ENCODE results near the gene GLRA3. TPM values are rescaled to one million over a fixed set of nuclear protein-coding genes. Genes with fewer than 3 reads are reported as not detected.
"Not testable (repeated sequence)": the region's sequence is repeated elsewhere in the genome, so short reads cannot be mapped to it uniquely, and the experiment has no call there.

GLRA3 gene
- total and polyA plus RNA-seq, 4 donors: 9.3 to 41.1 (median 26.6) TPM

- Histone ChIP-seq H3K4me3 (ENCODE audit: low read depth, low read length) (no peak overlapping the region), H3K36me3 (ENCODE audit: control insufficient read depth, insufficient read depth, low read length) (no peaks in the 10 kb centered on the region), H3K4me1 (ENCODE audit: control insufficient read depth, insufficient read depth, low read length) (peaks cover 7% of the 10 kb centered on the region), H3K9me3 (ENCODE audit: control insufficient read depth, insufficient read depth, low read length) (no peaks in the 10 kb centered on the region), H3K27me3 (ENCODE audit: control insufficient read depth, insufficient read depth, low read length) (no peaks in the 10 kb centered on the region), H3K27ac (ENCODE audit: low read depth, low read length) (no peak overlapping the region)
- no peak for DNase-seq (ENCODE audit: low read depth in 4 of 6, low spot score in 6 of 6)
These were observed 2.4 kb downstream of the GLRA3 start for GRCh38 chr4:174826660-174827059.

GRCh38 chr4:174815282-174815681 is 13.8 kb downstream of the GLRA3 start:
- no peaks in the 10 kb centered on the region for H3K4me1 ChIP-seq (ENCODE audit: control insufficient read depth, insufficient read depth, low read length)
- DNase-seq (ENCODE audit: low read depth in 4 of 6, low spot score in 6 of 6): no peak
- no peaks in the 10 kb centered on the region for H3K27me3 ChIP-seq (ENCODE audit: control insufficient read depth, insufficient read depth, low read length)
- WGBS (ENCODE audit: insufficient coverage): 100% methylated on average over 3 of the region's 3 CpGs
- H3K36me3 ChIP-seq (ENCODE audit: control insufficient read depth, insufficient read depth, low read length): no peaks in the 10 kb centered on the region
- H3K27ac ChIP-seq (ENCODE audit: low read depth, low read length): no peak overlapping the region
- no peak overlapping the region for H3K4me3 ChIP-seq (ENCODE audit: low read depth, low read length)
- H3K9me3 ChIP-seq (ENCODE audit: control insufficient read depth, insufficient read depth, low read length): no peaks in the 10 kb centered on the region

- Histone ChIP-seq H3K27me3 (ENCODE audit: control insufficient read depth, insufficient read depth, low read length) (no peaks in the 10 kb centered on the region), H3K27ac (ENCODE audit: low read depth, low read length) (no peak overlapping the region), H3K36me3 (ENCODE audit: control insufficient read depth, insufficient read depth, low read length) (no peaks in the 10 kb centered on the region), H3K4me3 (ENCODE audit: low read depth, low read length) (no peak overlapping the region), H3K4me1 (ENCODE audit: control insufficient read depth, insufficient read depth, low read length) (no peaks in the 10 kb centered on the region), H3K9me3 (ENCODE audit: control insufficient read depth, insufficient read depth, low read length) (no peaks in the 10 kb centered on the region)
- 83% methylated on average over 1 of the region's 2 CpGs for WGBS (ENCODE audit: insufficient coverage)
- DNase-seq (ENCODE audit: low read depth in 4 of 6, low spot score in 6 of 6): peak in 1 of 6 donors; percentile 2
These were observed 15.8 kb downstream of the GLRA3 start for GRCh38 chr4:174813292-174813691.

GRCh38 chr4:174810834-174811233 is 18.2 kb downstream of the GLRA3 start:
- DNase-seq (ENCODE audit: low read depth in 4 of 6, low spot score in 6 of 6): no peak
- no CpG with 5 or more reads among the region's 2 CpGs for WGBS (ENCODE audit: insufficient coverage)
- no peaks in the 10 kb centered on the region for H3K27me3 ChIP-seq (ENCODE audit: control insufficient read depth, insufficient read depth, low read length)
- H3K9me3 ChIP-seq (ENCODE audit: control insufficient read depth, insufficient read depth, low read length): no peaks in the 10 kb centered on the region
- H3K4me3 ChIP-seq (ENCODE audit: low read depth, low read length): no peak overlapping the region
- no peak overlapping the region for H3K27ac ChIP-seq (ENCODE audit: low read depth, low read length)
- no peaks in the 10 kb centered on the region for H3K36me3 ChIP-seq (ENCODE audit: control insufficient read depth, insufficient read depth, low read length)
- no peaks in the 10 kb centered on the region for H3K4me1 ChIP-seq (ENCODE audit: control insufficient read depth, insufficient read depth, low read length)

GRCh38 chr4:174808836-174809235 is 20.2 kb downstream of the GLRA3 start:
- DNase-seq (ENCODE audit: low read depth in 4 of 6, low spot score in 6 of 6): no peak
- no peaks in the 10 kb centered on the region for H3K27me3 ChIP-seq (ENCODE audit: control insufficient read depth, insufficient read depth, low read length)
- H3K36me3 ChIP-seq (ENCODE audit: control insufficient read depth, insufficient read depth, low read length): no peaks in the 10 kb centered on the region
- H3K4me1 ChIP-seq (ENCODE audit: control insufficient read depth, insufficient read depth, low read length): no peaks in the 10 kb centered on the region
- no peaks in the 10 kb centered on the region for H3K9me3 ChIP-seq (ENCODE audit: control insufficient read depth, insufficient read depth, low read length)
- no CpG with 5 or more reads among the region's 5 CpGs for WGBS (ENCODE audit: insufficient coverage)
- no peak overlapping the region for H3K27ac ChIP-seq (ENCODE audit: low read depth, low read length)
- no peak overlapping the region for H3K4me3 ChIP-seq (ENCODE audit: low read depth, low read length)

GRCh38 chr4:174808119-174808518 is 20.9 kb downstream of the GLRA3 start:
- no peaks in the 10 kb centered on the region for H3K36me3 ChIP-seq (ENCODE audit: control insufficient read depth, insufficient read depth, low read length)
- no peak overlapping the region for H3K27ac ChIP-seq (ENCODE audit: low read depth, low read length)
- no CpG with 5 or more reads among the region's 2 CpGs for WGBS (ENCODE audit: insufficient coverage)
- no peaks in the 10 kb centered on the region for H3K9me3 ChIP-seq (ENCODE audit: control insufficient read depth, insufficient read depth, low read length)
- no peaks in the 10 kb centered on the region for H3K27me3 ChIP-seq (ENCODE audit: control insufficient read depth, insufficient read depth, low read length)
- no peak for DNase-seq (ENCODE audit: low read depth in 4 of 6, low spot score in 6 of 6)
- no peak overlapping the region for H3K4me3 ChIP-seq (ENCODE audit: low read depth, low read length)
- no peaks in the 10 kb centered on the region for H3K4me1 ChIP-seq (ENCODE audit: control insufficient read depth, insufficient read depth, low read length)

GRCh38 chr4:174805746-174806145 is 23.3 kb downstream of the GLRA3 start:
- DNase-seq (ENCODE audit: low read depth in 4 of 6, low spot score in 6 of 6): no peak
- H3K27ac ChIP-seq (ENCODE audit: low read depth, low read length): no peak overlapping the region
- no peaks in the 10 kb centered on the region for H3K36me3 ChIP-seq (ENCODE audit: control insufficient read depth, insufficient read depth, low read length)
- no peaks in the 10 kb centered on the region for H3K4me1 ChIP-seq (ENCODE audit: control insufficient read depth, insufficient read depth, low read length)
- H3K27me3 ChIP-seq (ENCODE audit: control insufficient read depth, insufficient read depth, low read length): no peaks in the 10 kb centered on the region
- H3K9me3 ChIP-seq (ENCODE audit: control insufficient read depth, insufficient read depth, low read length): peaks cover 3% of the 10 kb centered on the region
- H3K4me3 ChIP-seq (ENCODE audit: low read depth, low read length): no peak overlapping the region
- WGBS (ENCODE audit: insufficient coverage): no CpG with 5 or more reads among the region's 1 CpG

- H3K27ac ChIP-seq (ENCODE audit: low read depth, low read length): no peak overlapping the region
- no CpG with 5 or more reads among the region's 3 CpGs for whole genome bisulfite sequencing (ENCODE audit: insufficient coverage)
- H3K4me1 ChIP-seq (ENCODE audit: control insufficient read depth, insufficient read depth, low read length): no peaks in the 10 kb centered on the region
- DNase-seq (ENCODE audit: low read depth in 4 of 6, low spot score in 6 of 6): no peak
- H3K4me3 ChIP-seq (ENCODE audit: low read depth, low read length): no peak overlapping the region
- H3K27me3 ChIP-seq (ENCODE audit: control insufficient read depth, insufficient read depth, low read length): no peaks in the 10 kb centered on the region
- no peaks in the 10 kb centered on the region for H3K9me3 ChIP-seq (ENCODE audit: control insufficient read depth, insufficient read depth, low read length)
- H3K36me3 ChIP-seq (ENCODE audit: control insufficient read depth, insufficient read depth, low read length): no peaks in the 10 kb centered on the region
These were observed 34.4 kb downstream of the GLRA3 start for GRCh38 chr4:174794543-174795094.

- Histone ChIP-seq H3K9me3 (ENCODE audit: control insufficient read depth, insufficient read depth, low read length) (no peaks in the 10 kb centered on the region), H3K4me1 (ENCODE audit: control insufficient read depth, insufficient read depth, low read length) (no peaks in the 10 kb centered on the region), H3K4me3 (ENCODE audit: low read depth, low read length) (no peak overlapping the region), H3K36me3 (ENCODE audit: control insufficient read depth, insufficient read depth, low read length) (no peaks in the 10 kb centered on the region), H3K27ac (ENCODE audit: low read depth, low read length) (no peak overlapping the region), H3K27me3 (ENCODE audit: control insufficient read depth, insufficient read depth, low read length) (no peaks in the 10 kb centered on the region)
- no peak for DNase-seq (ENCODE audit: low read depth in 4 of 6, low spot score in 6 of 6)
These were observed 39.4 kb downstream of the GLRA3 start for GRCh38 chr4:174789657-174790056.

GRCh38 chr4:174778274-174778986 is 50.6 kb downstream of the GLRA3 start:
- not testable (repeated sequence) for H3K27me3 ChIP-seq (ENCODE audit: control insufficient read depth, insufficient read depth, low read length); DNase-seq (ENCODE audit: low read depth in 4 of 6, low spot score in 6 of 6); H3K4me3 ChIP-seq (ENCODE audit: low read depth, low read length); H3K4me1 ChIP-seq (ENCODE audit: control insufficient read depth, insufficient read depth, low read length); H3K9me3 ChIP-seq (ENCODE audit: control insufficient read depth, insufficient read depth, low read length); H3K27ac ChIP-seq (ENCODE audit: low read depth, low read length); H3K36me3 ChIP-seq (ENCODE audit: control insufficient read depth, insufficient read depth, low read length)
- WGBS (ENCODE audit: insufficient coverage): 98% methylated on average over 8 of the region's 28 CpGs
